HuH-7.5 (cell line): ENCODE data around the gene BTBD10.
A peak's percentile ranks its signal among the peaks of the same experiment; 100 is the strongest.

Source experiments
- DNase-seq: peaks from one replicate; pipeline ENCODE4 v3.0.0; 2011; ENCODE audit warnings: low spot score

Gene BTBD10

GRCh38 chr11:13462901-13463778 lies at the start of gene BTBD10:
BTBD10 (minus strand) TSS chr11:13463222; CDS start chr11:13445124, 18,098 bp downstream.
- peak; percentile 59 for DNase-seq

- DNase-seq = no peak
Observed at GRCh38 chr11:13503393-13503792, 40.4 kb upstream of the BTBD10 start.

GRCh38 chr11:13502492-13502891 lies 39.5 kb upstream of the BTBD10 start:
- no peak for DNase-seq

GRCh38 chr11:13495929-13496328 lies 32.9 kb upstream of the BTBD10 start, which contains the start of gene PTH:
PTH (minus strand) TSS chr11:13495997; CDS start chr11:13492855, 3,142 bp downstream.
- no peak for DNase-seq

- DNase-seq = no peak
Observed at GRCh38 chr11:13494051-13494450, 31.0 kb upstream of the BTBD10 start.

GRCh38 chr11:13487661-13488030 lies 24.6 kb upstream of the BTBD10 start:
- DNase-seq = peak; percentile 34

GRCh38 chr11:13486926-13487660 lies 24.1 kb upstream of the BTBD10 start:
- no peak for DNase-seq

GRCh38 chr11:13480198-13480597 lies 17.2 kb upstream of the BTBD10 start:
- DNase-seq = no peak

GRCh38 chr11:13479688-13480087 lies 16.7 kb upstream of the BTBD10 start:
- DNase-seq = no peak

- no peak for DNase-seq
Observed at GRCh38 chr11:13475091-13475490, 12.1 kb upstream of the BTBD10 start.

- no peak for DNase-seq
Observed at GRCh38 chr11:13473013-13473722, 10.1 kb upstream of the BTBD10 start.

GRCh38 chr11:13468750-13469149 lies 5.7 kb upstream of the BTBD10 start:
- DNase-seq = no peak

GRCh38 chr11:13465909-13466371 lies 2.9 kb upstream of the BTBD10 start:
- no peak for DNase-seq

- DNase-seq = no peak
Observed at GRCh38 chr11:13463779-13464290, 813 bp upstream of the BTBD10 start.

- DNase-seq = peak; percentile 29
Observed at GRCh38 chr11:13462311-13462900, 616 bp downstream of the BTBD10 start.

GRCh38 chr11:13461291-13461690 lies 1.7 kb downstream of the BTBD10 start:
- DNase-seq = no peak

- no peak for DNase-seq
Observed at GRCh38 chr11:13450832-13451397, 12.1 kb downstream of the BTBD10 start.

GRCh38 chr11:13449522-13449921 lies 13.5 kb downstream of the BTBD10 start:
- no peak for DNase-seq

GRCh38 chr11:13448876-13449275 lies 14.1 kb downstream of the BTBD10 start:
- no peak for DNase-seq

- no peak for DNase-seq
Observed at GRCh38 chr11:13446444-13446843, 16.6 kb downstream of the BTBD10 start.

- DNase-seq = no peak
Observed at GRCh38 chr11:13445588-13445987, 17.4 kb downstream of the BTBD10 start.
